HepG2 (cell line): ENCODE data around the gene NCAPG. TPM values are rescaled to one million over a fixed set of nuclear protein-coding genes. Genes with fewer than 3 reads are reported as not detected.

Experiments used
- FIP1L1 ChIP-seq: fragments of 200-400 bp; formaldehyde crosslinking; IDR thresholded peaks from 2 replicates; pipeline ENCODE4 v1.6.1; 2018; ENCODE audit warnings: low read depth, mild to moderate bottlenecking, low read length, moderate library complexity, borderline replicate concordance; ENCODE audit not compliant: insufficient read depth
- JUND ChIP-seq: sonication (generic); formaldehyde crosslinking; IDR thresholded peaks from 2 replicates; pipeline ENCODE4 v1.8.0; 2022; ENCODE audit warnings: mild to moderate bottlenecking, missing genetic modification reagents
- LBX2 ChIP-seq: sonication (generic); formaldehyde crosslinking; IDR thresholded peaks from 2 replicates; pipeline ENCODE4 v1.5.0; 2020; ENCODE audit warnings: missing genetic modification reagents, mild to moderate bottlenecking, borderline replicate concordance
- NFAT5 ChIP-seq: sonication (generic); formaldehyde crosslinking; IDR thresholded peaks from 2 replicates; pipeline ENCODE4 v1.4.0; 2020; ENCODE audit warnings: missing genetic modification reagents
- PATZ1 ChIP-seq: sonication (generic); formaldehyde crosslinking; IDR thresholded peaks from 2 replicates; pipeline ENCODE4 v1.4.0; 2020; ENCODE audit warnings: missing genetic modification reagents
- SNAI1 ChIP-seq: sonication (generic); formaldehyde crosslinking; IDR thresholded peaks from 2 replicates; pipeline ENCODE4 v1.5.0; 2020; ENCODE audit warnings: mild to moderate bottlenecking, missing genetic modification reagents, borderline replicate concordance
- SNAPC5 ChIP-seq: sonication (generic); formaldehyde crosslinking; IDR thresholded peaks from 2 replicates; pipeline ENCODE4 v1.8.1; 2023; ENCODE audit warnings: mild to moderate bottlenecking, missing genetic modification reagents, borderline replicate concordance
- TAF15 ChIP-seq: fragments of 200-400 bp; formaldehyde crosslinking; IDR thresholded peaks from one replicate; pipeline ENCODE4 v1.6.1; 2018; ENCODE audit warnings: mild to moderate bottlenecking, low read depth, low read length; ENCODE audit not compliant: poor library complexity, severe bottlenecking
- ZEB1 ChIP-seq: IDR thresholded peaks from 2 replicates; pipeline ENCODE4 v1.6.1; 2012; ENCODE audit warnings: mild to moderate bottlenecking, low read depth, inconsistent platforms; ENCODE audit not compliant: insufficient replicate concordance
- ZNF580 ChIP-seq: IDR thresholded peaks from 2 replicates; pipeline ENCODE4 v1.6.1; 2016; ENCODE audit warnings: low read depth, borderline replicate concordance
- ZNF776 ChIP-seq: sonication (generic); formaldehyde crosslinking; IDR thresholded peaks from 2 replicates; pipeline ENCODE4 v1.4.0; 2020; ENCODE audit warnings: mild to moderate bottlenecking, missing genetic modification reagents
- polyA plus RNA-seq, 8 experiments: library from polyadenylated mRNA; depleted of rRNA in 3 of 8; stranded (reverse) in 7 of 8; unstranded in 1 of 8; fragments of >200 nt; fragmentation: Illumina TruSeq in 4 of 8; extraction: Trizol in 4 of 8; gene quantifications; 2 replicates each; pipeline versions ENCODE4 v1.2.1 to v1.2.3, GENCODE V29; 2011 to 2016; ENCODE audit warnings: low read depth in 4 of 8, missing spikeins in 1 of 8, mixed read lengths in 1 of 8; ENCODE audit not compliant: insufficient read depth in 1 of 8
- total RNA-seq, 5 experiments: library from RNA; depleted of rRNA; stranded (reverse); fragments of >200 nt; fragmentation: Illumina TruSeq; extraction: Trizol; gene quantifications; 2 replicates each; pipeline ENCODE4 v1.2.3, GENCODE V29; 2016; ENCODE audit warnings: low read depth in 1 of 5
- TF ChIP-seq, protein P1 (sequence below): IDR thresholded peaks from 2 replicates; pipeline ENCODE4 v1.6.1; 2016; ENCODE audit warnings: missing genetic modification reagents, missing compliant biosample characterization
- TF ChIP-seq, protein P2 (sequence below): IDR thresholded peaks from 2 replicates; pipeline ENCODE4 v1.6.1; 2016; ENCODE audit warnings: mild to moderate bottlenecking

Gene NCAPG
- total and polyA plus RNA-seq, 2 of the 13 experiments (the other 11 are each of a cell fraction or from before 2014, with no cell fraction given), result 14.8 to 61.9 TPM

DNA sequence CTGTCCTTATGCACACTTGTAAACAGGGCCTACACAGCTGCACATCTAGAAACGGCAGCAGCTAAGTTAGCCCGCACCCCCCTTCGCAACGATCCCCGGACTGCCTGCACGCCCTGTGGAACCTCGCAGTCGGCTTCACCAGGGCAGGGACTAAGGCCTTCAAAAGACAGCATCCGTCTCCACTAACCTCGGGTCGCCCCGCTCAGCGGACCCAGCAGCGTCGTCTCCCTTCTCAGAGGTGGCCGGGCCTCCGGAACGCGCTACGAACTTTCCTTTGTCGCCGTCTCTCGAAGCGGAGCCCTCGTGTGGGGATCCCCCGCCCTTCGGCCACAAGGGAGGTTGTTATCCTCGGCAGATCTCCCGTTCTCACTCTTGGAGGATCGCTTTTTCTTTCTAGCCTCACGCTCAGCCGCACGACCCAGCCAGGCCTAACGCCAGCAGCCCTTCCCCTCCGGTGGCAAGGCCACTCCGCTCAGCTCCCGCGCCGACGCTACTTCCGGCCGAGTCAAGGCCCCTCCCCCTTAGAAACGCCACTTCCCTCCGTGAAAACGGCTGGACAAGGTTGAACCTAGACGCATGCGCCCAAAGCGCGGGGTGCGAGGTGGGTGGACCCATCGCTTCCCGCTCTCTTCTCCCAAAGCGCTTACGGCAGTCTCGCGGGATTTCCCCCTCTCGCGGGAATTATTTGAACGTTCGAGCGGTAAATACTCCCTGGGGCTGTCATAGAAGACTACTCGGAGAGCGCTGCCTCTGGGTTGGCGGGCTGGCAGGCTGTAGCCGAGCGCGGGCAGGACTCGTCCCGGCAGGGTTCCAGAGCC is at the start of gene NCAPG, which contains the start of gene DCAF16 (continued):
- TF ChIP-seq LBX2 (CRISPR knock-in tag), result 0 out of 2 replicates have a peak, but pooled peaks have one; percentile 87
- peak; percentile 77; the same call in 1 of the 2 replicates for TF ChIP-seq ZNF776 (CRISPR knock-in tag)
- 0 out of 2 replicates have a peak, but pooled peaks have one; percentile 8 for TF ChIP-seq NFAT5
- peak; percentile 29 for TF ChIP-seq PATZ1 (CRISPR knock-in tag)
- TF ChIP-seq SNAI1 (CRISPR knock-in tag), result no peak
- TF ChIP-seq FIP1L1, result no peak; the same call in 1 of the 2 replicates
- TF ChIP-seq ZEB1, result no peak
- TF ChIP-seq SNAPC5 (CRISPR knock-in tag), result 0 out of 2 replicates have a peak, but pooled peaks have one; percentile 68
- TF ChIP-seq, protein P1, sequence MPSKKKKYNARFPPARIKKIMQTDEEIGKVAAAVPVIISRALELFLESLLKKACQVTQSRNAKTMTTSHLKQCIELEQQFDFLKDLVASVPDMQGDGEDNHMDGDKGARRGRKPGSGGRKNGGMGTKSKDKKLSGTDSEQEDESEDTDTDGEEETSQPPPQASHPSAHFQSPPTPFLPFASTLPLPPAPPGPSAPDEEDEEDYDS (CRISPR knock-in tag), result peak; percentile 85
- TF ChIP-seq, protein P2, sequence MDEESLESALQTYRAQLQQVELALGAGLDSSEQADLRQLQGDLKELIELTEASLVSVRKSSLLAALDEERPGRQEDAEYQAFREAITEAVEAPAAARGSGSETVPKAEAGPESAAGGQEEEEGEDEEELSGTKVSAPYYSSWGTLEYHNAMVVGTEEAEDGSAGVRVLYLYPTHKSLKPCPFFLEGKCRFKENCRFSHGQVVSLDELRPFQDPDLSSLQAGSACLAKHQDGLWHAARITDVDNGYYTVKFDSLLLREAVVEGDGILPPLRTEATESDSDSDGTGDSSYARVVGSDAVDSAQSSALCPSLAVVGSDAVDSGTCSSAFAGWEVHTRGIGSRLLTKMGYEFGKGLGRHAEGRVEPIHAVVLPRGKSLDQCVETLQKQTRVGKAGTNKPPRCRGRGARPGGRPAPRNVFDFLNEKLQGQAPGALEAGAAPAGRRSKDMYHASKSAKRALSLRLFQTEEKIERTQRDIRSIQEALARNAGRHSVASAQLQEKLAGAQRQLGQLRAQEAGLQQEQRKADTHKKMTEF (CRISPR knock-in tag), result peak; percentile 66
- 0 out of 2 replicates have a peak, but pooled peaks have one; percentile 61 for TF ChIP-seq JUND (CRISPR knock-in tag)
- no peak for TF ChIP-seq ZNF580 (CRISPR knock-in tag)
- TF ChIP-seq TAF15, result peak; percentile 21
